ENCODE results near the gene ZXDC.

Gene ZXDC

DNA sequence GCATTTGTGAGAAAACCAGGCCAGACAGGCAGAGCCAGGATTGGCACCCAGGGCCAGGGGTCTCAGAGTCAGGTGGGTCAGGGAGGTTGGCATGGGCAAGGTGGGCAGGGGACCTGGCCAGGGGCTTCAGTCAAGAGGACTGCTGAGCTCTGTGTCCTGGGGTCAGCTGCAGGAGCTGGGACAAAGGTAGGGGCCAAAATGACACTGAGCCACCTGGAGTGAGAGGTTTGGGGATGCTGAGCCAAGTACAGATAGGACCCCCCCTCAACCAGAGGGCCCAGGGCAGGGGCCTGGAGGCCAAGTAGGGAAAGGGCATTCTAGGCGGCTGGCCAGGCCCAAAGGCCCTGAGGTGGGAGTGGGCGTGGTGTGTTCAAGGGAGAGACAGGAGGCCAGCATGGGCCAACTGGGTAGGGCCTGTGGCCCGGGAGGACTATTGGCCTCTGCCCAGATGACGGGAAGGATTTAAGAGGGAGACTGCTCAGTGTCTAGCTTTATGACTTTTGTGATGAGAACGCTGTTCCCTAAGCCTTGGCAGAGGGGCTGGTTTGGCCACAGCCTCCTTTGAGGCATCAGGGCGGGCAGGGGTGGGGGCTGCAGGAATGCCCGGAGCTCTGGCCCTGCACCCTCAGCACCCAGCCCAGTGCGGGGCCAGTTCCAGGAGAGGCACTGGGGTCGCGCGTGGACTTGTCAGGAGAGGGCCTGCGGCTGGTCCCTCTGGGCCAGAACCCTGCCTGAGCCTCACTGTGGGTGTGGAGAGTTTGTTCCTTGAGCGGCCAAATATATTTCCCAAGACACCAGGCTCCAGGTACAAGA lies 77.9 kb downstream of the ZXDC start:
- no peak for DNase-seq (ENCODE audit: low read depth in 3 of 3, low spot score in 1 of 3)

GRCh38 chr3:126396536-126396935 lies 79.2 kb downstream of the ZXDC start:
- DNase-seq (ENCODE audit: low read depth in 3 of 3, low spot score in 1 of 3): no peak

- no peak for DNase-seq (ENCODE audit: low read depth in 3 of 3, low spot score in 1 of 3)
Measured at GRCh38 chr3:126395846-126396513, 79.7 kb downstream of the ZXDC start.

DNA sequence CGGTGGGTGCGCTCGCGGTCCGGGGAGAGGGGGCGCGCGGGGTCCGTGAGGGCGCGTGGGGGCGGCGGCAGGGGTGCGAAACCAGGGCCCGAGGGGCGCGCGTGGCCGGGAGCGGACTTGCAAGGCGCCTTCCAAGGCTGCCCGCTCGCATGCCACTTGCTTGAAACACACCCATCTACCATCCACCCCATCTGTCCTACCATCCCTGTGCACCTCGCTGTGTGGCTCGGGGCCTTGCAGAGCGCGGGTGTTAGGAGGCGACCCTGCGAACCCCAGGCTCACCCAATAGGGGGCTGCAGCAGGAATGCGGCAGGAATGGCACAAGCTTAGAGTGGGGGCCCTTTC lies 80.7 kb downstream of the ZXDC start:
- DNase-seq (ENCODE audit: low read depth in 3 of 3, low spot score in 1 of 3): no peak

DNA sequence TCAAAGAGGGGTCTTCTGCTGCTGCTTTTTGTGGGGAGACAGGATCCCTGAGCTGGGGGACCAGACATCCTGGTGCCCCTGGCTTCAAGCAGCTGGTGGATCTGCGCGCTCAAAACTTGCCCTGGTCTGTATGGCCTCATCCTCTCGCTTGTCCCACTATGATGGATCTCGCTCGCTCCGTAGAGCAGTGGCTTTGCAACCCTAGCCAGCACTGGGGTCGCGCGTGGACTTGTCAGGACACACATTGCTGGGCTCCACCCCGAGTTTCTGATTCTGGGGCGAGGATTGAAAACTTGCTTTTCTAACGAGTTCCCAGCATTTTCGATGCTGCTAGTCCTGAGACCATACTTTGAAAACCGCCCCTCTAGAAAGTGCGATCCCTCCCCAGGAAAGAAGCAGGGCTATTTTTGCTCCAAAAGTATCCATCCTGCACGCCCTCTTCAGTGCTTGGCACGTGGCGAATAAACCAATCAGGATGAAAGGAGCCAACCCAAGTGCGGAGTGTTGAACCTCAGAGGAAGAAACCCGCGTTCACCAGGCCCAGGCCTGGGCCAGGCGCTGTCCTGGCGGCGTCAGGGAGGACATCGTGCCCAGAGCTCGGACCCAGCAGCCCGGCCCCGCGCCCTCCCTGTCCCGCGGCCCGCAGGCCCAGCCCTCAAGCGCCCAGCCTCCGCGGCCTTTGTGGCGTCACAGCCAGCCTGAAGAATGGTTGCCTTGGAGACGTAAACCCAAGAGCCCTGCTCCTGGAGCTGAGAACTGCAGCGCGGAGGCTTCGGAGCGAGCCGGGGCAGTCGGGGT lies 81.3 kb downstream of the ZXDC start, which contains the start of gene CFAP100:
CFAP100 (plus strand) TSS at position 731 of the 798 bp plus-strand sequence. CDS start 1,092 bp downstream, outside the sequence.
- DNase-seq (ENCODE audit: low read depth in 3 of 3, low spot score in 1 of 3): no peak

DNA sequence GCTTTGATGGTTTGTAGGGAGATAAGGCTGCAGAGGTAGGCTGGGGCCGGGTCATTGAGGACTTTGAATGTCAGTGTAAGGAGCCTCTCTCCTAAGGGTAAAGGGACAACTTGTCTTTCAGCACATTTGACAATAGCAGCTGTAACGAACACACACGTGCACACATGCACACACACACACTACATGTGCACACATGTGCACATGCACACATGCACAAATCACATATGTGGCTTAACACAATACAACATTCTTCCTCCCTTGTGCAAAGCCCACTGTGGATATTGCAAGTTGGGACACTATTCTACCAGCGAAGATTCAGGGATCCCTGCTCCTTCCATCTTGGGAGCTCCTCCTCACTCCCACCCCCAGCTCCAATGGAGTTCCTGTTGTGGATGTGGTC lies 82.1 kb downstream of the ZXDC start:
- DNase-seq (ENCODE audit: low read depth in 3 of 3, low spot score in 1 of 3): no peak

DNA sequence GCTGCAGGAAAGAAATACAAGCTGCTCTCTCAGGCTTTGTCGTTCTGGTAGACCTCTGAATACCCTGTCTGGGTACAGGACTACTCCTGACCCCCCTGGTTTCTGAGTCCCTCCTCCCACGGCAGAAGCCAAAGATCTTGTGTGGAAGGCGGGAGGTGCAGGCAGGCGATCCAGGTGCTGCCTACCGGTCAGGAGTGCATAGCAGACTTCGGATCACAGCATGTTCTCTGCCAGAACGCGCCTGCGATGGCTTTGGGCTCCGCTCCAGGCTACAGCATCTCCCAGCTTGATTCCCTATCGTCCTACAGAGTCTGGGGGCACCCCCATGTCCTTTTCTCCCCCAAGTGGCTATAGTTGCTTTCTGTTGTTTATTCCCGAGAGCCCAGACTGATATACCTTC lies 83.4 kb downstream of the ZXDC start:
- DNase-seq (ENCODE audit: low read depth in 3 of 3, low spot score in 1 of 3): no peak

GRCh38 chr3:126391631-126392030 lies 84.1 kb downstream of the ZXDC start:
- no peak for DNase-seq (ENCODE audit: low read depth in 3 of 3, low spot score in 1 of 3)

DNA sequence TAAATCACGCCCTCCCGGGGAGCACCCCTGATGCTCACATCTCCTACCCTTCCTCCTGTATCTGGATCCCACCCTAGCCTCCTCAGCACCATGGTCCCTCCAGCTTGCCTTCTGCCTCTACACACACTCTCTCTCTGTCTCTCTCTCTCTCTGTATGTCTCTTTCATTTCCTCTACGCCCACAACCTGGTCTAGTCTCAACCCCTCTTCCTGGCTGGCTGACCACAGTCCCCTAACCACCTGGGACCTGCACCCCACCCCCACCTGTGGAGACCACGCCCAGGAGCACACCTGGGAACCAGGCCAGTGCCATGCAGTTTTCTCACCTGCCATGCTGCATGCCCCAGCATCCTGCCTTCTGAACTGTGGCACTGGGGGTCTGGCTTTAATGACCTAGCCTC lies 84.9 kb downstream of the ZXDC start:
- no peak for DNase-seq (ENCODE audit: low read depth in 3 of 3, low spot score in 1 of 3)

GRCh38 chr3:126390201-126390600 lies 85.5 kb downstream of the ZXDC start:
- DNase-seq (ENCODE audit: low read depth in 3 of 3, low spot score in 1 of 3): no peak

- no peak for DNase-seq (ENCODE audit: low read depth in 3 of 3, low spot score in 1 of 3)
Measured at GRCh38 chr3:126389794-126390146, 85.9 kb downstream of the ZXDC start.

- peak in 1 of 3 donors; percentile 8 for DNase-seq (ENCODE audit: low read depth in 3 of 3, low spot score in 1 of 3)
Measured at GRCh38 chr3:126389112-126389793, 86.4 kb downstream of the ZXDC start.
